Right lobe of liver (tissue), 6 donors: ENCODE results near the gene SNW1. TPM values are rescaled to one million over a fixed set of nuclear protein-coding genes. Genes with fewer than 3 reads are reported as not detected.

Experiments
- ATAC-seq, 4 donors: fragments of 200-7000 bp; cut with Tn5 transposase; one replicate each; pipeline ENCODE4 v1.9.1; 2020; ENCODE audit warnings: mild to moderate bottlenecking in 4 of 4, moderate library complexity in 4 of 4
- DNase-seq, 3 donors: peaks; one replicate each; pipeline ENCODE4 v3.0.0-alpha.2; 2020
- H3K27ac ChIP-seq, 3 donors: fragments of 200-600 bp; one replicate each; pipeline ENCODE4 v1.8.0; 2022
- H3K27me3 ChIP-seq, 2 donors: fragments of 200-600 bp; one replicate each; pipeline ENCODE4 v1.8.0; 2022
- H3K36me3 ChIP-seq, 4 donors: fragments of 200-600 bp; sonication (generic) in 1 of 4; one replicate each; pipeline versions ENCODE4 v1.5.1 to v1.8.0; 2017 to 2022; ENCODE audit warnings: control low read depth in 1 of 4
- H3K4me1 ChIP-seq, 4 donors: fragments of 200-600 bp; sonication (generic) in 1 of 4; one replicate each; pipeline versions ENCODE4 v1.5.1 to v1.8.0; 2017 to 2022; ENCODE audit warnings: control low read depth in 1 of 4
- H3K4me3 ChIP-seq, 3 donors: fragments of 200-600 bp; one replicate each; pipeline ENCODE4 v1.8.0; 2022
- H3K9me3 ChIP-seq, 4 donors: fragments of 200-600 bp; sonication (generic) in 1 of 4; one replicate each; pipeline versions ENCODE4 v1.5.1 to v1.8.0; 2017 to 2022; ENCODE audit warnings: control low read depth in 1 of 4
- CTCF ChIP-seq, 4 donors: fragments of 200-600 bp in 3 of 4; fragments of 450-650 bp in 1 of 4; IDR thresholded peaks; one replicate each; pipeline versions ENCODE4 v1.5.1 to v1.8.0; 2016 to 2022; ENCODE audit warnings: antibody characterized with exemption in 4 of 4, mild to moderate bottlenecking in 2 of 4
- POLR2A ChIP-seq: fragments of 450-650 bp; IDR thresholded peaks from one replicate; pipeline ENCODE4 v1.6.1; 2017; ENCODE audit warnings: antibody characterized with exemption, mild to moderate bottlenecking
- WGBS: methylation state at CpG from one replicate; pipeline ENCODE4 v1.1.6; 2018; ENCODE audit warnings: low coverage, low lambda C conversion rate; ENCODE audit not compliant: insufficient coverage; ENCODE audit errors: missing lambda C conversion rate; 5-methylcytosine and 5-hydroxymethylcytosine counted together
- intact Hi-C, 2 donors: fragments of 100-400 bp; cut with DNase I; formaldehyde crosslinking; loops; one replicate each; pipeline versions ENCODE4 v1.11.2 to v1.14.1; 2022
- total RNA-seq, 6 experiments: library from RNA; depleted of rRNA in 2 of 6; stranded (reverse); fragments of >200 nt in 2 of 6; fragmentation: NEBNext Ultra II Directional in 3 of 6; extraction: Animal tissue kit (Norgen Biotek cat#: 25700) in 3 of 6; gene quantifications; one replicate each; pipeline versions ENCODE4 v1.1.0 to v1.2.4, GENCODE V29; 2016 to 2023
- donor health status: DM: no; HTN: yes; CAD: no.
- donor health status: DM: no; HTN: no; CAD: no.
- donor health status: DM: no; HTN: no; CAD: no.
- donor health status: DM: no; HTN: yes; CAD: no.
- donor health status: DM: no; HTN: yes; CAD: no.

Gene SNW1
- total RNA-seq, 6 experiments from 2014 or later, result 16.2 to 27.9 (median 22.1) TPM

- Histone ChIP-seq H3K27me3 (no peaks in the 10 kb centered on the region), H3K9me3 (no peaks in the 10 kb centered on the region), H3K27ac (no peak overlapping the region), H3K4me1 (peaks cover 0 to 17% (median 5%) of the 10 kb centered on the region in 4 donors), H3K4me3 (no peak overlapping the region), H3K36me3 (no peaks in the 10 kb centered on the region)
- no peak for ATAC-seq
- no peak for DNase-seq
- intact Hi-C loops, result no loop called here
- no peak for TF ChIP-seq POLR2A
- TF ChIP-seq CTCF (IDR thresholded peaks at IDR 0.05), result no peak
- 85% methylated on average over 2 of the region's 3 CpGs for WGBS
Measured at GRCh38 chr14:77763978-77764377, 3.0 kb upstream of the SNW1 start.

GRCh38 chr14:77763316-77763715, 2.4 kb upstream of the SNW1 start:
- ATAC-seq (no peak), DNase-seq (no peak)
- intact Hi-C loops, result no loop called here
- Histone ChIP-seq H3K27ac (no peak overlapping the region), H3K4me1 (peaks cover 0 to 20% (median 5%) of the 10 kb centered on the region in 4 donors), H3K36me3 (no peaks in the 10 kb centered on the region), H3K27me3 (no peaks in the 10 kb centered on the region), H3K4me3 (no peak overlapping the region), H3K9me3 (no peaks in the 10 kb centered on the region)
- 71% methylated on average over 1 of the region's 1 CpG for WGBS
- no peak for TF ChIP-seq CTCF (IDR thresholded peaks at IDR 0.05)

- Histone ChIP-seq H3K9me3 (no peaks in the 10 kb centered on the region), H3K36me3 (no peaks in the 10 kb centered on the region), H3K27me3 (no peaks in the 10 kb centered on the region), H3K4me3 (peak overlapping the region; percentile 67 to 97 (median 93)), H3K4me1 (peaks cover 0 to 20% (median 5%) of the 10 kb centered on the region in 4 donors), H3K27ac (peak overlapping the region; percentile 7 to 91 (median 79))
- ATAC-seq, result peak; percentile 56 to 61 (median 58)
- 2% methylated on average over 24 of the region's 24 CpGs for WGBS
- peak in 2 of 3 donors; percentile 24 to 47 for DNase-seq
- no peak for TF ChIP-seq POLR2A
- peak in 3 of 4 donors; percentile 29 to 36 (median 36) for TF ChIP-seq CTCF (IDR thresholded peaks at IDR 0.05)
- intact Hi-C loops, result no loop called here
Measured at GRCh38 chr14:77761205-77761931, 412 bp upstream of the SNW1 start.

GRCh38 chr14:77752799-77753516, 8.0 kb downstream of the SNW1 start:
- WGBS, result 84% methylated on average over 3 of the region's 3 CpGs

More at GRCh38 chr14:77752799-77753516, 8.0 kb downstream of the SNW1 start:
- DNase-seq (no peak), ATAC-seq (no peak)
- Histone ChIP-seq H3K4me3 (no peak overlapping the region), H3K4me1 (no peaks in the 10 kb centered on the region), H3K27me3 (no peaks in the 10 kb centered on the region), H3K27ac (no peak overlapping the region), H3K9me3 (no peaks in the 10 kb centered on the region), H3K36me3 (peaks cover 6 to 53% (median 30%) of the 10 kb centered on the region in 4 donors)
- intact Hi-C loops, result no loop called here
- no peak for TF ChIP-seq CTCF (IDR thresholded peaks at IDR 0.05)
- no peak for TF ChIP-seq POLR2A
